ENCODE data around the gene CXCL16. TPM values are rescaled to one million over a fixed set of nuclear protein-coding genes. Genes with fewer than 3 reads are reported as not detected.

The CXCL16 gene
- total and polyA plus RNA-seq, 2 of the 13 experiments (the other 11 are each of a cell fraction or from before 2014, with no cell fraction given) = 9.4 to 101 TPM

- TF ChIP-seq, protein P1, sequence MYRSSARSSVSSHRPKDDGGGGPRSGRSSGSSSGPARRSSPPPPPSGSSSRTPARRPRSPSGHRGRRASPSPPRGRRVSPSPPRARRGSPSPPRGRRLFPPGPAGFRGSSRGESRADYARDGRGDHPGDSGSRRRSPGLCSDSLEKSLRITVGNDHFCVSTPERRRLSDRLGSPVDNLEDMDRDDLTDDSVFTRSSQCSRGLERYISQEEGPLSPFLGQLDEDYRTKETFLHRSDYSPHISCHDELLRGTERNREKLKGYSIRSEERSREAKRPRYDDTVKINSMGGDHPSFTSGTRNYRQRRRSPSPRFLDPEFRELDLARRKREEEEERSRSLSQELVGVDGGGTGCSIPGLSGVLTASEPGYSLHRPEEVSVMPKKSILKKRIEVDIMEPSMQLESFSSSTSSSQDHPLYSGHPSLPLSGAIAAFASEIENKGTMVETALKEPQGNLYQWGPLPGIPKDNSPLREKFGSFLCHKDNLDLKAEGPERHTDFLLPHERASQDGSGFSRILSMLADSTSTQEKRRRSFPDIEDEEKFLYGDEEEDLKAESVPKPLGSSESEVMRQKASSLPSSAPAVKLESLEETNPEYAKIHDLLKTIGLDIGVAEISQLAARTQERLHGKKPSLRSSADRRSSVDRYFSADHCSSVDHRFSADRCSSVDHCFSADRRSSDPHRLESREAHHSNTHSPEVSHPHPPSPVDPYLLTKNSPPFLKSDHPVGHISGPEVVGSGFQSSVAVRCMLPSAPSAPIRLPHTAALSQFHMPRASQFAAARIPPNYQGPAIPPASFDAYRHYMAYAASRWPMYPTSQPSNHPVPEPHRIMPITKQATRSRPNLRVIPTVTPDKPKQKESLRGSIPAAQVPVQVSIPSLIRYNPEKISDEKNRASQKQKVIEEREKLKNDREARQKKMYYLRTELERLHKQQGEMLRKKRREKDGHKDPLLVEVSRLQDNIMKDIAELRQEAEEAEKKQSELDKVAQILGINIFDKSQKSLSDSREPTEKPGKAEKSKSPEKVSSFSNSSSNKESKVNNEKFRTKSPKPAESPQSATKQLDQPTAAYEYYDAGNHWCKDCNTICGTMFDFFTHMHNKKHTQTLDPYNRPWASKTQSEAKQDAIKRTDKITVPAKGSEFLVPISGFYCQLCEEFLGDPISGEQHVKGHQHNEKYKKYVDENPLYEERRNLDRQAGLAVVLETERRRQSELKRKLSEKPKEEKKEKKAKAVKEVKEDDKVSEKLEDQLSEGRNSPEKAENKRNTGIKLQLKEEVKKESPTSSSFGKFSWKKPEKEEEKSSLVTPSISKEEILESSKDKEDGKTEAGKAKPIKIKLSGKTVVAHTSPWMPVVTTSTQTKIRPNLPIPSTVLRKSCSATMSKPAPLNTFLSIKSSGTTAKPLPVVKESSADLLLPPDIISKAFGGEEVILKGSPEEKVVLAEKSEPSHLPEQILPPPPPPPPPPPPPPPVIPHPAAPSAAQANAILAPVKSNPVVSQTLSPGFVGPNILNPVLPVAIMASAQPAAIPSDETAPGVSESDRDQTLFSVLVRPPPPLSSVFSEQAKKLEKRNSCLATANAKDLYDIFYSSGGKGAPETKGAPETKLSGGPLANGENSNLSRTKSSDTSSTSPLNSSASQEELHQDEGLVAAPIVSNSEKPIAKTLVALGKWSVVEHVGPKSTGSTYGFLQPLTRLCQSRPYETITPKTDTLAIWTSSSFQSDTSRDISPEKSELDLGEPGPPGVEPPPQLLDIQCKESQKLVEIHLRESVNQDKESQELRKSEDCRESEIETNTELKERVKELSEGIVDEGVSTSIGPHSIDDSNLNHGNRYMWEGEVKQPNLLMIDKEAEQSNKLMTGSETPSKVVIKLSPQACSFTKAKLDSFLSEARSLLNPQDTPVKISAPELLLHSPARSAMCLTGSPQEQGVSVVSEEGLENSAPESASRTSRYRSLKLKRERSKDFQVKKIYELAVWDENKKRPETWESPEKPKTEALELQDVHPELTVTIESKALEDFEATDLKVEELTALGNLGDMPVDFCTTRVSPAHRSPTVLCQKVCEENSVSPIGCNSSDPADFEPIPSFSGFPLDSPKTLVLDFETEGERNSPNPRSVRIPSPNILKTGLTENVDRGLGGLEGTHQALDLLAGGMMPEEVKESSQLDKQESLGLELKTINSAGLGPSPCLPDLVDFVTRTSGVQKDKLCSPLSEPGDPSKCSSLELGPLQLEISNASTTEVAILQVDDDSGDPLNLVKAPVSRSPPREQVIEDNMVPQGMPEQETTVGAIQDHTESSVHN (CRISPR knock-in tag; IDR thresholded peaks at IDR 0.05) = peak; percentile 63; the same call in 1 of the 2 replicates
- no peak for TF ChIP-seq SYNCRIP (IDR thresholded peaks at IDR 0.05; ENCODE audit: insufficient read depth, low read depth, low read length)
- TF ChIP-seq ZFY (CRISPR knock-in tag; IDR thresholded peaks at IDR 0.05) = peak; percentile 47
- no peak for TF ChIP-seq ZNF382 (CRISPR knock-in tag; IDR thresholded peaks at IDR 0.05; ENCODE audit: borderline replicate concordance)
- no peak for TF ChIP-seq SCMH1 (CRISPR knock-in tag; IDR thresholded peaks at IDR 0.05; ENCODE audit: borderline replicate concordance)
- peak; percentile 72; the same call in 1 of the 2 replicates for TF ChIP-seq THAP11 (CRISPR knock-in tag; IDR thresholded peaks at IDR 0.05)
- TF ChIP-seq ASH2L (IDR thresholded peaks at IDR 0.05; ENCODE audit: insufficient read length, low read depth, low read length) = peak; percentile 23
- no peak for TF ChIP-seq GRHL1 (CRISPR knock-in tag; conservative IDR thresholded peaks at IDR 0.05)
- TF ChIP-seq NFKB2 (CRISPR knock-in tag; IDR thresholded peaks at IDR 0.05; ENCODE audit: borderline replicate concordance) = no peak
- TF ChIP-seq ZNF274 (CRISPR knock-in tag; IDR thresholded peaks at IDR 0.05) = no peak
- TF ChIP-seq ZSCAN9 (CRISPR knock-in tag; IDR thresholded peaks at IDR 0.05; ENCODE audit: borderline replicate concordance) = no peak; the same call in 1 of the 2 replicates
- TF ChIP-seq CHD2 (IDR thresholded peaks at IDR 0.05; ENCODE audit: low read depth, low read length) = peak; percentile 55; the same call in 1 of the 2 replicates
- no peak for TF ChIP-seq RFX3 (CRISPR knock-in tag; IDR thresholded peaks at IDR 0.05)
- TF ChIP-seq ZSCAN22 (CRISPR knock-in tag; IDR thresholded peaks at IDR 0.05) = 0 out of 2 replicates have a peak, but pooled peaks have one; percentile 60
- TF ChIP-seq SNRNP70 (IDR thresholded peaks at IDR 0.05; ENCODE audit: low read depth, low read length) = no peak
- TF ChIP-seq FOXP1 (IDR thresholded peaks at IDR 0.05) = peak; percentile 90
- peak; percentile 95 for TF ChIP-seq FOXP1 (CRISPR knock-in tag; IDR thresholded peaks at IDR 0.05)
- TF ChIP-seq MXI1 (IDR thresholded peaks at IDR 0.05; ENCODE audit: borderline replicate concordance, low read depth, low read length) = peak; percentile 49; the same call in 1 of the 3 replicates
- TF ChIP-seq ZNF772 (CRISPR knock-in tag; IDR thresholded peaks at IDR 0.05) = peak; percentile 66; the same call in 1 of the 2 replicates
- TF ChIP-seq RXRB (CRISPR knock-in tag; IDR thresholded peaks at IDR 0.05; ENCODE audit: borderline replicate concordance) = peak; percentile 93
- no peak for TF ChIP-seq ZNF354B (CRISPR knock-in tag; IDR thresholded peaks at IDR 0.05)
Measured at GRCh38 chr17:4759776-4760236, 20.1 kb upstream of the CXCL16 start (continued).

Data from HepG2 (cell line).